Stimulated activated naive B cell treated with anti-CD40 and anti-IgM and Interleukin-4, amounts not matched to agents 10 μg/mL and 1 μg/mL and 100 μg/mL, for 72 hours (primary cell): Measurements from ENCODE around the gene ADAM15.

Source experiments
- ATAC-seq, 2 donors: fragments of 150-1000 bp; cut with Tn5 transposase; replicated peaks; 2 replicates each; pipeline ENCODE4 v1.10.0; 2021; ENCODE audit warnings: moderate library complexity in 1 of 2
- DNase-seq: peaks from one replicate; pipeline ENCODE4 v3.0.0; 2021
- H3K27ac Mint-ChIP-seq: one replicate; pipeline ENCODE4 v1.8.0; 2022; ENCODE audit warnings: mild to moderate bottlenecking, mixed read lengths
- H3K27me3 Mint-ChIP-seq, 2 donors: one replicate each; pipeline ENCODE4 v1.8.0; 2022; ENCODE audit warnings: mixed read lengths in 2 of 2
- H3K36me3 Mint-ChIP-seq, 2 donors: one replicate each; pipeline ENCODE4 v1.8.0; 2022; ENCODE audit warnings: mixed read lengths in 2 of 2, mild to moderate bottlenecking in 1 of 2
- H3K4me1 Mint-ChIP-seq, 2 donors: one replicate each; pipeline ENCODE4 v1.8.0; 2022; ENCODE audit warnings: mixed read lengths in 2 of 2, mild to moderate bottlenecking in 1 of 2
- H3K4me3 Mint-ChIP-seq, 2 donors: one replicate each; pipeline ENCODE4 v1.8.0; 2022; ENCODE audit warnings: mild to moderate bottlenecking in 2 of 2, mixed read lengths in 2 of 2, moderate library complexity in 1 of 2
- H3K9me3 Mint-ChIP-seq, 2 donors: one replicate each; pipeline ENCODE4 v1.8.0; 2022; ENCODE audit warnings: mixed read lengths in 2 of 2, mild to moderate bottlenecking in 1 of 2

ADAM15 gene

DNA sequence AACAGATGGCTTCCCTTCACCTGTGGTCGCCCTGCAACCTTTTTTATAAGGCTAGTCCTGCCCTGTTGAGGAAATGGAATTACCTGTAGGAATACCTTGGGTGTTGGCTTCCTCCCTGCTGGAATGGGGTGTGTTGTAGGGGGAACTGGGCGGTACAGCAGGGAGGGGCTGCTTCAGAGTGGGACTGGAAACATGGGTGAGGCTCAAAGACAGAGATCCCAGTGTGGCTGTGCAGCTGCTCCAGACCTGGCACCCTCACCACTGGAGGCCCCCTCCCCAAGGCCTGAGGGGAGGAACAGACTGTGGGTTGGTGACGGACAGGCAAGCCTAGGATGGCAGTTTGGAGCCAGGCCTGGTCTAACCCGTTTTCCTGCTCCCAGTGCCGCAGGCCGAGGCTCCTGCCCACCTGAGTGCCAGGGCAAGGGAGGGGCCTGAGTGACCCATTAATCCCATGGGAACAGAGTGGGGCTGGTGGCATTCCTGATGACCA is 32.0 kb downstream of the ADAM15 start:
- H3K27ac Mint-ChIP-seq = no peak overlapping the region
- peaks cover 0 to 5% of the 10 kb centered on the region in 2 donors for H3K36me3 Mint-ChIP-seq
- DNase-seq = no peak
- H3K4me1 Mint-ChIP-seq = peaks cover 44 to 80% of the 10 kb centered on the region in 2 donors
- peaks cover 40 to 48% of the 10 kb centered on the region in 2 donors for H3K27me3 Mint-ChIP-seq
- no peak for ATAC-seq
- no peaks in the 10 kb centered on the region for H3K9me3 Mint-ChIP-seq
- peak overlapping the region in 1 of 2 donors; percentile 25 for H3K4me3 Mint-ChIP-seq

GRCh38 chr1:155083865-155084721 is 33.0 kb downstream of the ADAM15 start:
- Mint-ChIP-seq H3K4me1 (peaks cover 42 to 71% of the 10 kb centered on the region in 2 donors), H3K27me3 (peaks cover 40 to 48% of the 10 kb centered on the region in 2 donors), H3K4me3 (peak overlapping the region; percentile 91 to 96), H3K27ac (peak overlapping the region; percentile 97), H3K36me3 (peaks cover 0 to 5% of the 10 kb centered on the region in 2 donors), H3K9me3 (no peaks in the 10 kb centered on the region)
- ATAC-seq = no peak
- no peak for DNase-seq

GRCh38 chr1:155084722-155085503 is 33.8 kb downstream of the ADAM15 start:
- H3K4me1 Mint-ChIP-seq = peaks cover 35 to 63% of the 10 kb centered on the region in 2 donors
- peaks cover 32 to 39% of the 10 kb centered on the region in 2 donors for H3K27me3 Mint-ChIP-seq
- H3K9me3 Mint-ChIP-seq = no peaks in the 10 kb centered on the region
- ATAC-seq (peak; percentile 85 to 88), DNase-seq (peak; percentile 89)
- peak overlapping the region; percentile 97 for H3K27ac Mint-ChIP-seq
- peak overlapping the region; percentile 91 to 96 for H3K4me3 Mint-ChIP-seq
- H3K36me3 Mint-ChIP-seq = peaks cover 0 to 5% of the 10 kb centered on the region in 2 donors

DNA sequence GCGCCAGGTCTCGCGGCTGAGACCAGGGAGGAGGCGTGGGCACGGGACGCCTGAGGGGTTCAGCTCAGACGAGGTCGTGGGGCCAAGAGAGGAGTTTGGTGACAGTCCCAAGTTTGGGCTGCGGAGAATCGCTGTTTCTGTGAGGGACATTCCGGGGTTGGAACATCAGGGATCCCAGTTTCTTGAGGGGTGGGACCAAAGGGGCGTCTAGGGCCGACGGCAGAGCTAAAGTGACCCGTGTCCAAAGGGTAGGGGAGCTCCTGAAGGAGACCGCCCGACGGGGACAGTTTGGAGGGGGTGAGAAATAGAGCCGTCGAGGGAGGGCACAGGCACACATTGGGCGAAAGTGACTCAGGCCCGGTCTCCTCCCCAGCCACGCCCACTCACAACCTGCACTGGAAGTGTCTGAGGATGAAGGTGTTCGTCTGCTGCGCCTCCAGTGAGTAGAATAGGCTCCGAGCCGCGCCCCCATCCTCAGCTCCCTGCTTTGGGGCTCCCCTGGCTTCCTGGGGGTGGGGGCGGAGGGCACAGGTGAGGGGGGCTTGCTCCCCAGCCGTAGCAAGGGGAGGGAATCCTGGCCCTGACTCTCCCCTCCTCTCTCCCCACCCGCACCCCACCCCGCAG is 34.5 kb downstream of the ADAM15 start:
- peak overlapping the region; percentile 91 to 96 for H3K4me3 Mint-ChIP-seq
- H3K27me3 Mint-ChIP-seq = peaks cover 27 to 36% of the 10 kb centered on the region in 2 donors
- peaks cover 0 to 5% of the 10 kb centered on the region in 2 donors for H3K36me3 Mint-ChIP-seq
- ATAC-seq (peak; percentile 38 to 44), DNase-seq (peak; percentile 59)
- peaks cover 34 to 57% of the 10 kb centered on the region in 2 donors for H3K4me1 Mint-ChIP-seq
- no peaks in the 10 kb centered on the region for H3K9me3 Mint-ChIP-seq
- peak overlapping the region; percentile 97 for H3K27ac Mint-ChIP-seq

DNA sequence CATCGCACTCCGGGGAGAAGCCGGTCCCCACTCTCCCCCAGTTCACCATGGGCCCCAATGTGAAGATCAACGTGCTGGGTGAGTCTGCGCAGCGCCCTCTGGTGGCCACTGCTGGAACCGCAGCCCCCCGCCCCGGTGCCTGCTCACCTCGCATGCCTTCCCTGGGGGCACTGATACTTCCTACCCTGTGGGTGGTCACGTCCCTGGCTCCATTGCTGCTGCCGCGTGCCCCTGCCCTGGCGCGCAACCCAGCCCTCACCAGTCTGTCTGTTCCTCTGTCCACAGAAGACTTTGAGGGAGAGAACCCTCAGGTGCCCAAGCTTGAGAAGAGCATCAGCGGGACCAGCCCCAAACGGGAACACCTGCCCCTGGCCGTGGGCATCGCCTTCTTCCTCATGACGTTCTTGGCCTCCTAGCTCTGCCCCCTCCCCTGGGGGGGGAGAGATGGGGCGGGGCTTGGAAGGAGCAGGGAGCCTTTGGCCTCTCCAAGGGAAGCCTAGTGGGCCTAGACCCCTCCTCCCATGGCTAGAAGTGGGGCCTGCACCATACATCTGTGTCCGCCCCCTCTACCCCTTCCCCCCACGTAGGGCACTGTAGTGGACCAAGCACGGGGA is 35.1 kb downstream of the ADAM15 start:
- Mint-ChIP-seq H3K36me3 (peaks cover 0 to 5% of the 10 kb centered on the region in 2 donors), H3K27me3 (peaks cover 25 to 35% of the 10 kb centered on the region in 2 donors), H3K27ac (peak overlapping the region; percentile 77), H3K4me3 (peak overlapping the region; percentile 91 to 96), H3K4me1 (peaks cover 33 to 54% of the 10 kb centered on the region in 2 donors), H3K9me3 (no peaks in the 10 kb centered on the region)
- DNase-seq = peak; percentile 76
- peak; percentile 26 to 27 for ATAC-seq

- peak overlapping the region; percentile 86 for H3K27ac Mint-ChIP-seq
- H3K27me3 Mint-ChIP-seq = peaks cover 21 to 27% of the 10 kb centered on the region in 2 donors
- no peaks in the 10 kb centered on the region for H3K9me3 Mint-ChIP-seq
- H3K36me3 Mint-ChIP-seq = peaks cover 0 to 3% of the 10 kb centered on the region in 2 donors
- no peak for DNase-seq
- no peak for ATAC-seq
- H3K4me1 Mint-ChIP-seq = peaks cover 32 to 54% of the 10 kb centered on the region in 2 donors
- no peak overlapping the region for H3K4me3 Mint-ChIP-seq
These were observed 35.9 kb downstream of the ADAM15 start for GRCh38 chr1:155086856-155087535.

DNA sequence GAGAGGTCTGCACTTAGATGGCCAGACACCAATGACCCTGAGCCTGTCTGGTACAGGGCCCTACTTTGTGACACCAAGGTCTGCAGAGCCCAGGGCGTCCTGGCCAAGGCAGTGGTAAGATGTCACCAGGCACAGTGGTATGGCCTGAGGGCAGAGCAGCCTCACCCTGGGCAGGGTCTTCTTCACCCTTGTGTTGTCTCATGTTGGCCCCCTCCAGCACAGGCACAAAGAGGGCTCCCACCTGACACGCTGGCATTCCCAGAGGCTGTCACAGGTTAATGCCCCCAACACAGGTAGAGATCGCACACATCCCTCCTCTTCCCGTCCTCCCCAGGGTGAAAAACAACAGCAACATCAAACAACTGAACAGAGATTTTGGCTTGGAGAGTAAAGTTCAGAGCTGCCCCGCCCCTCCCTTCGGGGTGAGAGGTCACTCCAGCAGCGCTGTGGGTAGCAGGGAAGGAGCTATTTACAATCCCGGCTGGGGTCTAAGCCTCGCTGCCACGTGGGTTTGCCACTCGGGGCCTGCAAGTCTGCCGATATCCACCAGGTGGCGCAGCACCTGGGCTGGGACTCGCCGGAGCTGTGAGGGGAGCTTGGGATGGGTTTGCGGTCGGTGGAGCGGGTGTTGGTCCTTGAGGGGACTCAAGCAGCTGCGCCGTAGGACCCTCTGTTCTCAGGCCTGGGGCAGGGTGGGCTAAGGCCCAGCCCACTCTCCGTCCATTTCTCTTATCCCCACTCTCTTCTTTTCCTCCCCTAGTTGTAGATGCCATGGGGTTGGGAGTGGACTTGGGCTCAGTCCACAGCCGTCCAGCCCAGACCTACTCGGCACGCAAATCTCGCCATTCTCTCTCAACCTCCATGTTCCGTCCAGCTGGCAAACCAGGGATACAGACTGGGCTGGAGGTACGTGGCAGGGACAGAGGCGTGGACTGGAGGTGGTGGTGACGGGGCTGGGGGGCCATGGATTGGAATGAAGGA is 40.2 kb downstream of the ADAM15 start:
- H3K27me3 Mint-ChIP-seq = peaks cover 0 to 4% of the 10 kb centered on the region in 2 donors
- peaks cover 0 to 3% of the 10 kb centered on the region in 2 donors for H3K36me3 Mint-ChIP-seq
- H3K9me3 Mint-ChIP-seq = no peaks in the 10 kb centered on the region
- peak overlapping the region in 1 of 2 donors; percentile 27 for H3K4me3 Mint-ChIP-seq
- peak overlapping the region; percentile 73 for H3K27ac Mint-ChIP-seq
- DNase-seq (peak; percentile 53), ATAC-seq (peak; percentile 85 to 87)
- peaks cover 10 to 19% of the 10 kb centered on the region in 2 donors for H3K4me1 Mint-ChIP-seq

DNA sequence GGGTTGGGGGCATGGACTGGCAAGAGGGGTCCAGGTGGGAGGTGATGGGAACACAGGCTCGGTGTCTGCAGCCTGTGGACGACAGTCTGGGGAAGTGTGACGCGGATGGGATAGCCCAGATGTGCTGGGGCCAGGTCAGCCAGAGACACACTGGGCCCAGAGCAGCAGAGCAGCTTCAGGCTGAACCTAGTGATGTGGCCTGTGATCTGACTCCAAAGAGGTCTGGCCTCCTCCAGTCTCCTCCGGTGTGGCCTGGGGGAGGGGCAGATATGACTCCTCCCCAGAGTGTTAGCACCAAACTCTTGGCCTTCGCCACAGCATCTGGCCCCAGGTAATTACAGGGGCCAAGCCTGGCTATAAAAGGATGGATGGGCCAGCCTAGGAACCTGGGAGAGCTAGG is 41.0 kb downstream of the ADAM15 start:
- H3K36me3 Mint-ChIP-seq = peaks cover 0 to 2% of the 10 kb centered on the region in 2 donors
- ATAC-seq = no peak
- DNase-seq = no peak
- no peak overlapping the region for H3K27ac Mint-ChIP-seq
- H3K4me3 Mint-ChIP-seq = no peak overlapping the region
- peaks cover 10 to 16% of the 10 kb centered on the region in 2 donors for H3K4me1 Mint-ChIP-seq
- no peaks in the 10 kb centered on the region for H3K9me3 Mint-ChIP-seq
- peaks cover 0 to 4% of the 10 kb centered on the region in 2 donors for H3K27me3 Mint-ChIP-seq

- ATAC-seq = no peak
- H3K27ac Mint-ChIP-seq = no peak overlapping the region
- no peaks in the 10 kb centered on the region for H3K9me3 Mint-ChIP-seq
- H3K36me3 Mint-ChIP-seq = no peaks in the 10 kb centered on the region
- H3K4me3 Mint-ChIP-seq = no peak overlapping the region
- H3K27me3 Mint-ChIP-seq = peaks cover 0 to 4% of the 10 kb centered on the region in 2 donors
- no peak for DNase-seq
- H3K4me1 Mint-ChIP-seq = peaks cover 10 to 16% of the 10 kb centered on the region in 2 donors
These were observed 41.5 kb downstream of the ADAM15 start for GRCh38 chr1:155092641-155093040.

DNA sequence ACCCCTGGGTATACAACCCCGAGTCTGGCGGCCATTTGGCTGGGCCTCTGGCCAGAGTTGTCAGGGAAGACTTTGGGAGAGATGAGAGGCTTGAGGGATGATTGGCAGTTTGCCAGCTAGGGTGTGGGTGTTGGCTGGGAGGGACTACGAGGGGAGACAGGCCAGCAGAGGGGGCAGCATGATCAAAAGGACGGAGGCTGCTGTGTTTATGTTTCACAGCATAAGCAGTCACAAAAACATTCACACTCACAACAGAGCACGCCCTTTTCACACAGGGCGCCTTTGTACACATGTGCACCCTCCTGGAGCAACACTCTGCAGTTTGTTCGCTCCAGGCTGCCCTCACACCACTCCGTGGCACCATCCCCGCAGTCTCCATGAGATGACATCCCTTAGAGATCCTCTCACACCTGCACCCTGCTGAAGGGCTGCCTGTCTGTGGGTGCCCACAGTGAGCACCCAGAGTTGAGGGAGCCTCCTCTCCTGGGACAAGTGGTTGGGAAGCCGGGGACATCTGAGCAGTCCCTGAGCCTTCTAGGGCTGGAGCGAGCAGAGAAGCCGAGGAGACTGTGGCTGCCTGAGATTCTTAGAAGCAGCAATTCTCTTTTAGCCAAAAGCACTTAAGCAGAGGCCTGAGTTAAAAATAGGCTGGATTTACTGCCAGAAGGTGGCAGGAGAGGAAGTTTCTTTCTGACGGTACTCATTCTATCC is 43.0 kb downstream of the ADAM15 start:
- no peaks in the 10 kb centered on the region for H3K36me3 Mint-ChIP-seq
- no peak for DNase-seq
- peaks cover 10 to 16% of the 10 kb centered on the region in 2 donors for H3K4me1 Mint-ChIP-seq
- peak; percentile 33 to 58 for ATAC-seq
- no peak overlapping the region for H3K4me3 Mint-ChIP-seq
- H3K27ac Mint-ChIP-seq = peak overlapping the region; percentile 38
- peaks cover 0 to 4% of the 10 kb centered on the region in 2 donors for H3K27me3 Mint-ChIP-seq
- no peaks in the 10 kb centered on the region for H3K9me3 Mint-ChIP-seq

DNA sequence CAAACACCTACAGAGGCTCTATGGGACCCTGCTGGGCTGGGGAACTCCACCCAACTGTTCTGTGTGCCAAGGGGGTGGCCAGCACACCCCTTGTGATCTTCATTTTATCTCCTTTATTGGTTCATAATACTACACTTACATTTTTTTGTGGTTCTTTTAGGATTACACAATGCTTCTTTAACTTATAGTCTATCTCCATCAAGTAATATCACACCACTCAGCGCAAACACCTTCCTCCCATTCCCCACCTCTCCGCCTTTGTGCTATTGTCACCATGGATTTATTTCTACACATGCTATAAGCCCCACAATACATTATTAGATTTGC is 43.5 kb downstream of the ADAM15 start:
- Mint-ChIP-seq H3K4me3 (no peak overlapping the region), H3K27me3 (peaks cover 0 to 4% of the 10 kb centered on the region in 2 donors), H3K27ac (no peak overlapping the region), H3K36me3 (no peaks in the 10 kb centered on the region), H3K9me3 (no peaks in the 10 kb centered on the region), H3K4me1 (peaks cover 10 to 16% of the 10 kb centered on the region in 2 donors)
- ATAC-seq (no peak), DNase-seq (no peak)

DNA sequence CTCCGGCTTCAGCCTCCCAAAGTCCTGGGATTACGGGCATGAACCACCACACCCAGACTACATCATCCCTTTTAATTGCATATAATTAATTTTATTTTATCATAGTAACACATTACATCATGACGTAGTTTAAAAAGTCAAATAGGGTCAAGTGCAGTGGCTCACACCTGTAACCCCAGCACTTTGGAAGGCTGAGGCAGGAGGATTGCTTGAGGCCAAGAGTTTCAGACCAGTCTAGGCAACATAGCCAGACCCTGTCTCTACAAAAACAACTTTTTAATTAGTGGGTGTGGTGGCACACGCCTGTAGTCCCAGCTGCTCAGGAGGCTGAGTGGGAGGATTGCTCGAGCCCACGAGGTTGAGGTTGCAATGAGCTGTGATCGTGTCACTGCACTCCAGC is 48.2 kb downstream of the ADAM15 start:
- H3K9me3 Mint-ChIP-seq = no peaks in the 10 kb centered on the region
- H3K27ac Mint-ChIP-seq = no peak overlapping the region
- H3K4me1 Mint-ChIP-seq = peaks cover 0 to 2% of the 10 kb centered on the region in 2 donors
- ATAC-seq (no peak), DNase-seq (no peak)
- H3K27me3 Mint-ChIP-seq = no peaks in the 10 kb centered on the region
- H3K4me3 Mint-ChIP-seq = no peak overlapping the region
- no peaks in the 10 kb centered on the region for H3K36me3 Mint-ChIP-seq
